HepG2 (cell line): ENCODE results near the gene METTL27. TPM values are rescaled to one million over a fixed set of nuclear protein-coding genes. Genes with fewer than 3 reads are reported as not detected.

Experiments
- ATF7-NPFF ChIP-seq: sonication (generic); formaldehyde crosslinking; IDR thresholded peaks from 2 replicates; pipeline ENCODE4 v1.8.1; 2023; ENCODE audit warnings: mild to moderate bottlenecking, low read depth, missing genetic modification reagents, moderate library complexity
- CERS6 ChIP-seq: sonication (generic); formaldehyde crosslinking; IDR thresholded peaks from 2 replicates; pipeline ENCODE4 v1.5.0; 2020; ENCODE audit warnings: missing genetic modification reagents
- CHD4 ChIP-seq: fragments of 200-600 bp; sonication (generic); IDR thresholded peaks from 2 replicates; pipeline ENCODE4 v1.7.0; 2017; ENCODE audit warnings: mild to moderate bottlenecking, low read length, borderline replicate concordance
- ELK4 ChIP-seq: sonication (generic); formaldehyde crosslinking; IDR thresholded peaks from 2 replicates; pipeline ENCODE4 v1.9.0; 2021; ENCODE audit warnings: missing genetic modification reagents, borderline replicate concordance
- GLMP ChIP-seq: sonication (generic); formaldehyde crosslinking; IDR thresholded peaks from 2 replicates; pipeline ENCODE4 v1.9.0; 2021; ENCODE audit warnings: missing genetic modification reagents, mild to moderate bottlenecking, borderline replicate concordance
- HNF4G ChIP-seq, 2 experiments: sonication (generic) in 1 of 2; formaldehyde crosslinking in 1 of 2; IDR thresholded peaks; 2 replicates each; pipeline versions ENCODE4 v1.4.0 to v1.6.1; 2011 to 2020; ENCODE audit warnings: borderline replicate concordance in 2 of 2, low read depth in 2 of 2, mild to moderate bottlenecking in 2 of 2, low read length in 1 of 2, missing genetic modification reagents in 1 of 2, moderate library complexity in 1 of 2
- NFKB2 ChIP-seq: sonication (generic); formaldehyde crosslinking; IDR thresholded peaks from 2 replicates; pipeline ENCODE4 v1.4.0; 2020; ENCODE audit warnings: missing genetic modification reagents, borderline replicate concordance
- RBAK ChIP-seq: sonication (generic); formaldehyde crosslinking; IDR thresholded peaks from 2 replicates; pipeline ENCODE4 v1.5.1; 2020; ENCODE audit warnings: mild to moderate bottlenecking, missing genetic modification reagents
- RFX5 ChIP-seq: IDR thresholded peaks from 2 replicates; pipeline ENCODE4 v1.6.1; 2011; ENCODE audit warnings: low read depth, low read length, improper control_type of control experiment
- SOX13 ChIP-seq, 3 experiments: fragments of 450-650 bp in 1 of 3; sonication (generic) in 1 of 3; formaldehyde crosslinking in 1 of 3; IDR thresholded peaks in 2 of 3; conservative IDR thresholded peaks in 1 of 3; 2 replicates each; pipeline versions ENCODE4 v1.5.0 to v1.6.1; 2016 to 2020; ENCODE audit warnings: antibody characterized with exemption in 1 of 3, mild to moderate bottlenecking in 1 of 3, missing compliant biosample characterization in 1 of 3, missing genetic modification reagents in 1 of 3, moderate library complexity in 1 of 3
- ZBTB1 ChIP-seq: sonication (generic); formaldehyde crosslinking; IDR thresholded peaks from 2 replicates; pipeline ENCODE4 v1.4.0; 2020; ENCODE audit warnings: missing genetic modification reagents, borderline replicate concordance
- ZBTB2 ChIP-seq: sonication (generic); formaldehyde crosslinking; IDR thresholded peaks from 2 replicates; pipeline ENCODE4 v1.8.0; 2022; ENCODE audit warnings: low read depth, missing genetic modification reagents
- ZFP36L2 ChIP-seq: sonication (generic); formaldehyde crosslinking; IDR thresholded peaks from 2 replicates; pipeline ENCODE4 v1.4.0; 2020; ENCODE audit warnings: missing genetic modification reagents
- ZFY ChIP-seq: sonication (generic); formaldehyde crosslinking; IDR thresholded peaks from 2 replicates; pipeline ENCODE4 v1.4.0; 2020; ENCODE audit warnings: missing genetic modification reagents
- ZMYM4 ChIP-seq: sonication (generic); formaldehyde crosslinking; IDR thresholded peaks from 2 replicates; pipeline ENCODE4 v1.8.1; 2023; ENCODE audit warnings: mild to moderate bottlenecking, missing genetic modification reagents
- ZNF235 ChIP-seq: sonication (generic); formaldehyde crosslinking; IDR thresholded peaks from 2 replicates; pipeline ENCODE4 v1.8.1; 2023; ENCODE audit warnings: mild to moderate bottlenecking, missing genetic modification reagents, borderline replicate concordance
- ZNF264 ChIP-seq: sonication (generic); formaldehyde crosslinking; IDR thresholded peaks from 2 replicates; pipeline ENCODE4 v1.4.0; 2020; ENCODE audit warnings: missing genetic modification reagents
- ZNF30 ChIP-seq: sonication (generic); formaldehyde crosslinking; IDR thresholded peaks from 2 replicates; pipeline ENCODE4 v1.5.0; 2020; ENCODE audit warnings: mild to moderate bottlenecking, missing genetic modification reagents
- ZNF383 ChIP-seq: sonication (generic); formaldehyde crosslinking; IDR thresholded peaks from 2 replicates; pipeline ENCODE4 v1.4.0; 2020; ENCODE audit warnings: missing genetic modification reagents, mild to moderate bottlenecking, borderline replicate concordance
- ZNF557 ChIP-seq: sonication (generic); formaldehyde crosslinking; IDR thresholded peaks from 2 replicates; pipeline ENCODE4 v1.4.0; 2020; ENCODE audit warnings: missing genetic modification reagents
- ZNF652 ChIP-seq: IDR thresholded peaks from 2 replicates; pipeline ENCODE4 v1.6.1; 2016; ENCODE audit warnings: low read depth, borderline replicate concordance
- ZNF691 ChIP-seq: sonication (generic); formaldehyde crosslinking; IDR thresholded peaks from 2 replicates; pipeline ENCODE4 v1.4.0; 2020; ENCODE audit warnings: missing genetic modification reagents, low read depth, mild to moderate bottlenecking, borderline replicate concordance
- ZNF839 ChIP-seq: sonication (generic); formaldehyde crosslinking; IDR thresholded peaks from 2 replicates; pipeline ENCODE4 v1.4.0; 2020; ENCODE audit warnings: missing genetic modification reagents, mild to moderate bottlenecking, borderline replicate concordance
- polyA plus RNA-seq, 8 experiments: library from polyadenylated mRNA; depleted of rRNA in 3 of 8; stranded (reverse) in 7 of 8; unstranded in 1 of 8; fragments of >200 nt; fragmentation: Illumina TruSeq in 4 of 8; extraction: Trizol in 4 of 8; gene quantifications; 2 replicates each; pipeline versions ENCODE4 v1.2.1 to v1.2.3, GENCODE V29; 2011 to 2016; ENCODE audit warnings: low read depth in 4 of 8, missing spikeins in 1 of 8, mixed read lengths in 1 of 8; ENCODE audit not compliant: insufficient read depth in 1 of 8
- total RNA-seq, 5 experiments: library from RNA; depleted of rRNA; stranded (reverse); fragments of >200 nt; fragmentation: Illumina TruSeq; extraction: Trizol; gene quantifications; 2 replicates each; pipeline ENCODE4 v1.2.3, GENCODE V29; 2016; ENCODE audit warnings: low read depth in 1 of 5

The METTL27 gene
- total and polyA plus RNA-seq, 2 of the 13 experiments (the other 11 are each of a cell fraction or from before 2014, with no cell fraction given) = 2.0 to 3.0 TPM

- TF ChIP-seq CERS6 (CRISPR knock-in tag) = no peak
- TF ChIP-seq NFKB2 (CRISPR knock-in tag) = peak; percentile 57; the same call in 1 of the 2 replicates
- TF ChIP-seq ZNF264 (CRISPR knock-in tag) = no peak
- TF ChIP-seq ZNF235 = no peak
- TF ChIP-seq ZFY (CRISPR knock-in tag) = peak; percentile 43; the same call in 1 of the 2 replicates
- no peak for TF ChIP-seq RFX5
- no peak for TF ChIP-seq RBAK (CRISPR knock-in tag)
- TF ChIP-seq HNF4G (IDR thresholded peaks at IDR 0.05; ENCODE audit: borderline replicate concordance, low read depth, low read length) = no peak
- TF ChIP-seq HNF4G (CRISPR knock-in tag; IDR thresholded peaks at IDR 0.05; ENCODE audit: borderline replicate concordance, low read depth) = peak; percentile 22; the same call in 1 of the 2 replicates
- no peak for TF ChIP-seq ZMYM4 (CRISPR knock-in tag)
- TF ChIP-seq GLMP = no peak
- peak; percentile 68; the same call in 1 of the 2 replicates for TF ChIP-seq ZNF839 (CRISPR knock-in tag)
- no peak for TF ChIP-seq ZNF30 (CRISPR knock-in tag)
- no peak for TF ChIP-seq ZFP36L2 (CRISPR knock-in tag)
- no peak for TF ChIP-seq CHD4
- no peak for TF ChIP-seq ELK4 (CRISPR knock-in tag)
- TF ChIP-seq ZNF383 = 0 out of 2 replicates have a peak, but pooled peaks have one; percentile 29
- no peak for TF ChIP-seq ZNF652
- TF ChIP-seq ZBTB2 (CRISPR knock-in tag) = no peak
- no peak for TF ChIP-seq ZNF557
- TF ChIP-seq ZNF691 (CRISPR knock-in tag) = 0 out of 2 replicates have a peak, but pooled peaks have one; percentile 52
- TF ChIP-seq SOX13 (IDR thresholded peaks at IDR 0.05) = no peak
- TF ChIP-seq SOX13 (CRISPR knock-in tag; conservative IDR thresholded peaks at IDR 0.05 in 1 of 2, IDR thresholded peaks at IDR 0.05 in 1 of 2) = no peak
- no peak for TF ChIP-seq ATF7-NPFF (CRISPR knock-in tag)
- no peak for TF ChIP-seq ZBTB1 (CRISPR knock-in tag)
Observed at GRCh38 chr7:73831834-73832651, 10.3 kb downstream of the METTL27 start (continued).
